CD4-positive, alpha-beta T cell treated with Interleukin-15 for 1 hour (primary cell): ENCODE measurements around the gene COG6.

Experiments used
- DNase-seq: peaks from one replicate; pipeline ENCODE4 v3.0.0-alpha.2; 2020

COG6 gene

DNA sequence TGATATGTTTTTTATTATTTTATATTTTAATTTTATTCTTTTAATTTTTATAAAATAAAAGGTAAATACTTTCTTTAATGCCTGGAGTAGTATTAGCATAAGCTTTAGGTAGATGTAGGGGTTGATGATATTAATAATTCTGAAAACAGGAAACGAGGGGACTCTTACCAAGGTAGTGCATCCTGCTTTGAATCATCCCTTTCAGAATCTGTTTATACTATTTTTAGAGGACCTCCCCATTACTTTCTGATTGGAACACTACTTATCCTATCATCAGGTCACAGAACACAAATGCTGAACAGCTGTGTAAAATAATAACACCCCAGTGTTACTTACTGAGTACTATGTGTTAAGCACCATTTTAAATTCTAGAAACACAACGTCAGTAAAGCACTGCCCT, 27.3 kb downstream of the COG6 start:
- DNase-seq: no peak

DNA sequence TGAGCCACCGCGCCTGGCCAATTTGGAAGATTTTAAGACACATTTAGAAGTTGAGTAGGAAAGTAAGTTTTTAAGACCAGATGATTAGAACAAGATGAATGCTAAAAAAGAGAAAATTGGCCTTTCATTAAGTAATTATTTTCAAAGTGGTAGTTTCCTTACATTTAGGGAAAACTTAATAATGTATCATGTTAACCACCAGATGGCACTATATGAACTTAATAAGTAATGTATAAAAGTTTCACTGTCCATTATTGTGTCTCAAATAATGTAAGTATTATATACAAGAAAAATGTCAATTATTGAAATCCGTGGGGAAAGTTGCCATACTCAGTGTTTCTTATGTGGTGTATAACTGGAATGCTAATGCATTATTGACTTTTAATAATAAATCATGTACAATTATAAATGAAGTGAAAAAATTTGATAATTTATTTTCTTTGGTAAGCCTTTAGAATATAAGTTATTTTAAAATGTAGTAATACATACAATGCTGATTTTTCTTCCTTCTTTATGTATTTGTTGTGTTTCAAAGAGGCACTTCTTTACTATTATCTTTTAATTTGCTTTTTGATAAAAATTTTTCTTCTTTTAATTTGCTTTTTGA, 29.2 kb downstream of the COG6 start:
- DNase-seq: no peak

DNA sequence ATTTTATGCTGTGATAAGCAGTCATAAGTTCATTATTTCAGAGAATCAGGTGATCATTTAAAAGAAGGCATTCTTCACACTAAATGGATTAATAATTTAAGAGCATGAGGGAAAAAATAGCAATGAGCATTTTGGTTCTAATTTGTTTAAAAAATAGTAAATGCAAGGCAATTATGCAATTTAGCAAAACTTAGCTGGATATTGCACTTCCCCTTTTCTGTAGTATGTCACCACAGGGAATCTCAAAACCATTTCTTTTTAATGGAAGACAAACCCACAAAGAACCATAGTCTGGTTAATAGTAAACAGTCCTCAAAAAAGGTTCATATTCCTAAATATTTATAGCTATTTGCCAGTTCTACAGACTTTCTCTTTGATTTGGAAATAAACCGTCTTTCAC, 30.2 kb downstream of the COG6 start:
- no peak for DNase-seq

DNA sequence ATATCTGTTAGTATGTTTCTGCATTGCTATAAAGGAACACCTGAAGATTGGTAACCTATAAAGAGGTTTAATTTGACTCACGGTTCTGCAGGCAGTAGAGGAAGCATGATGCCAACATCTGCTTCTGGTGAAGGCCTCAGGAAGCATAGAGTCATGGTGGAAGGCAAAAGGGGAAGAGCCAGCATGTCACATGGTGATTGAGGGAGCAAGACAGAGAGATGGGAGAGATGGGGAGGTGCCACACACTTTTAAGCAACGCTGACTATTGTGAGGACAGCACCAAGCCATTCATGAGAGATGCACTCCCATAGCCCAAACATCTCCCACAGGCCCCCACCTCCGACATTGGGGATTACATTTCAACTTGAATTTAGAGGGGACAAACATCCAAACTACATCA, 32.8 kb downstream of the COG6 start:
- DNase-seq: peak; percentile 14

DNA sequence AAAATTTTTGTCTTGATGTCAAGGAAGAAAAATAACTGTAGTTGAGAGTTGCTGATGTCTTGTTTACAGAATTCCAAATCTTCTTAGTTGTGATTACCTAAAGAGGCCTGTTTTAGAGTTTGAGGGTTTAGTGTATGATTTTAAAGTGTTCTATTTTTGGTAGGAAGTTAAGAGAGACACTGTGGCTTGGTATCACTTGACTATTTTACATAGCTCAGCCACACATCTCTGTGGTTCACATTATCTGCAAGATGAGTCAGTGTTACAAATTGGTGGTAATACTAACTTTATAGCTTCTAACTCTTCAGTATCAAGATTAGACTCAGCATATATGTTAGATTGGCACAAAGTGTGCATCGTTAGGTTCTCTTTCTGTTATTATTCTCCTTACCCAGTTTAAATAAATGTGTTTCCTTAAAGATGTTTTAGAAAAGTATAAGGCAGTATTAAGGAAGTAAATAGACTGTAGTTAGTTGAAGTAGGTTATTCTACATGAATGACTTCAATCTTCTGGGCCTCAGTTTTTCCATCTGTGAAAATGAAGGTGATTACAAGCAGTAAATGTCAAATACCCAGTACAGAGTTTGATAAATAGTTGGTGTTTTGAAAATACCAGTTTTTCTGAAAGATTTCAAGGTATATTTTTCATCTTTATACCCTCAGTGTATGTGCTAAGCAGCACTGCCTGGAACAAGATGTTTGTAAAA, 33.4 kb downstream of the COG6 start:
- no peak for DNase-seq

DNA sequence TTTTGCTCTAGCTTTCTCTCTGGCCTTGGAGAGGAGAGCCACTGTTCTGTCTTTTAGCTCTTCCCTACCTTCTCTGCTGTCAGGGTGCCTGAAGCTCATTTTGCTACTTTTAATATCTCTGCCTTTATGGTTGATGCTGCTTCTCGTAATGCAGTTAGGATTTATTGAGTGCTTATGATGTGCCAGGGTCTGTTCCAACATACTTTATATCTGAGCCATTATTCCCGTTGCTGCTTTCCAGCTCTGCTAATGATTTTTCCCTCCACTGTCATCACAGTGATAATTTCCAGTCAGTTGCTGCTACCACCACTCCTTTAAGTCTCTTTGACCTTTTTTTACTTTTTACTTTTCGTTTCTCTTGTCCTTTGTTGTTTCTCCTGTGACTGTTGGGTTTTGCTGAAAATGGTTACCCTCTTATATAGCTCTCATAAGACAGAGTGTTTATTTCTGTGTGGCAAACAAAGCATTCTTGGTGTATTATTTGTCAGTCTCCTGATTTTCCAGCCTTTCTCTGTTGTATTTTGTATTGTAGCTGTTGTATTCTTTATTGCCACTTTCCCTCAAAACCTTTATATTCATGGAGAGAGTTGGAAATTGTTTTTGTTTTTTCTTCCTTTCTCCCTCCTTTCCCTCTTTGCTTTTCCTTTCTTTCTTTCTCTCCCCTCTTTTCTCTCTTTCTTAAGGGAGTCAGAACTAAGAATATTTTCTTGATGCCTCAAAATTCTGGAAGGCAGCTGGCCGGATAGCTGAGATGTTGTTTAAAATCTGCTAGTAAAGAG, 37.4 kb downstream of the COG6 start:
- DNase-seq: no peak

DNA sequence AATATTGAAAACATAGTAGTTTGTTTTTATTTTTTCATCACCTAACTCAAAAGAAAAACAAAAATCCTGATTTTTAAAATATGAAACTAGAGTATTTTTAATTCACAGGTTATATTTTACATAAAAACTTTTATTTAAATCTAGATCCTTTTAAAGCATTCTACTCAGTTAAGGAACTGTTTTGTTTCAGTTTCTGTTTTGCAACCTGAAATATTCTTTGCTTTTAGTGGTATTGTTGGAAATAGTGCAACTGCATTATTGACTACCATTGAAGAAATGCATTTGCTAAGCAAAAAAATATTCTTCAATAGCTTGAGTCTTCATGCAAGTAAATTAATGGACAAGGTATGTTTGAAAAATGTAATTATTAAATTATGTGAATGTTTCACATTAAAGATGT, 43.8 kb downstream of the COG6 start:
- no peak for DNase-seq

DNA sequence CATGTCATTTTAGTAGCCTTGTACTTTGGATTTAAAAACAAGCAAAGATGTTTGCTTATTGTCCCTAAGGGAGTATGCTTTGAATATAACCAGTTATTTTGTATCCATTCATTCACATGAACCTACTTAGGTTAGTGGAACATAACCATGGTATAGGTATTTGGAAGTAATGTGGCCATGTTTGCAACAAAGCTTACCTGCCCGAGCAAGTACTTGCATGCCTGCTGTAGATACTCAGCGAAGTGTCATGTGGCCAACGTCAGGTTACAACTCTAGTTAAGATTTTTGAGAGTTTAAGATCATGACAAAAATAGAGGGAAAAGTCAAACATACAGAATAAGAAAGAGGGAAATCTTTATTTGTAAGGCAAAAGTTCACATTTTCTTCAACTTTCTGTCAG, 57.2 kb downstream of the COG6 start:
- DNase-seq: no peak

DNA sequence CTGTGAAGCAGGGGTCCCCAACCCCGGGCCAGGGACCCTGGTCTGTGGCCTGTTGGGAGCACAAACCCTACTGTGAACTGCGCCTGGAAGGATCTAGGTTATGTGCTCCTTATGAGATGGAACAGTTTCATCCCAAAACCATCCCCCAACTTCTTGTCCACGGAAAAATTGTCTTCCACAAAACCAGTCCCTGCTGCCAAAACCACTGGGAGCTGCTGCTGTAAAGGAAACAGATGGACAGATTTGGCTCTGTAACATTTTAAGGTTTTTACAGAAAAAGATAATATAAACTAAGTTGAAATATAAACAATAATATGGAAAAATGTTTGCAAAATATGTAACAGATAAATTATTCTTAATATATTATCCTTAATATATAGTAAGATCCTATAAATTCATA, 73.7 kb downstream of the COG6 start:
- no peak for DNase-seq

DNA sequence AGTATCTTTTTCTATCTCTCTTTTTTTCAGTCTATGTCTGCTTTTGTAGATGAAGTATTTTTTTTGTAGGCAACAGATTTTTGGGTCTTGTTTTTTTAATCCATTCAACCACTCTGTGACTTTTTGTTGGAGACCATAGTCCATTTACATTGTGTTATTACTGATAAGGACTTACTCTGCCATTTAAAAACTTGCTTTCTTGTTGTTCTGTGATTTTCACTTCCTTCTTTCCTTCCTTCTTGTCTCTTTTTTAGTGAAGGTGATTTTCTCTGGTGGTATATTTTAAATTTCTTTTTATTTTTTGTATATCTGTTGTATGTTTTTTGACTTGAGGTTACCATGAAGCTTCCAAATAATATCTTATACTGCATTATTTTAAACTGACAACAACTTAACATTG, 79.5 kb downstream of the COG6 start:
- no peak for DNase-seq

DNA sequence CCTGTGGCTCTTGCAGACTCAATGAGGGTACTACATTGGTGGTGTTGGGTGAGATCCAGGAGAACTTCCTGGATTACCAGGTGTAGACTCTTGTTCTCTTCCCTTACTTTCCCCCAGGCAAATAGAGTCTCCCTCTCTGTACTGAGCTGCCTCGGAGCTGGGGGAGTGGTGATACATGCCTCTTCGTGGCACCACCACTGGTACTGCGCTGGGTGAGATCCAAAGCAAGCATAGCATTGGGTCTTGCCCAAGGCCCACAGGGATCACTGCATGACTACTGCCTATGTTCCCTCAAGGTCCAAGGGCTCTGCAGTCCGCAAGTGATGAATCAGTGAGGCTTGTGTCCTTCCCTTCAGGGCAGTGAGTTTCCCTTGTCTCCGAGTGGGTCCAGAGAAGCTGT, 81.6 kb downstream of the COG6 start:
- DNase-seq: no peak

DNA sequence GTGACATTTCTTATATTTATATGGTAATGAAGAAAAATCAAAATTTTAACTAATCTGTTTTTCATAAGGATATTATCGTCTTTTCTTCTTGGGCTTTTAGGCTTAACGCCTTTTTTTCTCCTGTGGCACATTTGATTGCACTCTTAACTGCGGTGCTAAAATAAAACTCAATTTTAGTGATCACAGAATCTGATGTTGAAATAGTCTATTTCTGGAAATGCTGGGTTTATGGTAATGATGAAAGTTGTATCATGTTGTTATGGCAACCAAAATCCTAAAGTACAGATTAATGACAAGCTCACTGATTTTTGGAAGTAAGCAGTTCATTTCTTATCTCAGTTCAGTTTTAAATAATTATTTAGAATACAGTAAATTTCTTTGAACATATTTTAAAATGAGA, 85.3 kb downstream of the COG6 start:
- no peak for DNase-seq

DNA sequence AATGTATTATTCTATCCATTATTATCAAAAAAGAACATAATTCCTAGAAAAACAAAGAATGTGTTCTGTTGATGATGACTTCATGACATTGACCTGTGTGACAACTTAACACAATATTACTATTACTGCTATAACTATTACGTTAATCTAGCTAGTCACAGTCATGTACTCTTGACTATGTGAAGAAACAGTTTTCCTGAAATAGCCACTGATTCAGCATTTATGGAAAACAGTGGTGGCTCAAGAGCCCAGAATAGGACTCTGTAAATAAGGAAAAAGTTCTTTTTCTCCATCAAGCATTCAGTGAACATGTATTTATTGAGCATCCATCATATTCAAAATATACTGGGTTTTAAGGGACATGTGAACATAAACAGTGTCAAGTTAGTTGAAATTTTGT, 93.5 kb downstream of the COG6 start:
- no peak for DNase-seq

DNA sequence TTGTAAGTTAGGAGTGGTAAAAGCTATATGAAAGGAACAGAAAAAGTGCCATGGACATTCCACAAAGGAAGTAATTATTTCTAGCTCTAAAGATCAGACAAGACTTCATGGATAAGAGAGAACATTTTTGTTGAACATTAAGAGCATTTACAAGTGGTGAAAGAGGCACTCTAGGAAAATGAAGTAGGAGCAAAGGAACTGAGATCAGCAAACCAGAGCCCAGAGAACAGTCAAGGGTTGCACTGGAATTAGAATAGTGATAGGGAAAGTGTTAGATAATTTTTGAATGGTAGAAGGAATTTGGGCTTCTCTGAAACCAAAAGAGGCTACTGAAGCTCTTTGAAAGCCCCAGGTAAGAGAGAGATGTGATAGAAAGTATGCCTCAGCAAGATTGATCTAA, 94.1 kb downstream of the COG6 start:
- DNase-seq: no peak

DNA sequence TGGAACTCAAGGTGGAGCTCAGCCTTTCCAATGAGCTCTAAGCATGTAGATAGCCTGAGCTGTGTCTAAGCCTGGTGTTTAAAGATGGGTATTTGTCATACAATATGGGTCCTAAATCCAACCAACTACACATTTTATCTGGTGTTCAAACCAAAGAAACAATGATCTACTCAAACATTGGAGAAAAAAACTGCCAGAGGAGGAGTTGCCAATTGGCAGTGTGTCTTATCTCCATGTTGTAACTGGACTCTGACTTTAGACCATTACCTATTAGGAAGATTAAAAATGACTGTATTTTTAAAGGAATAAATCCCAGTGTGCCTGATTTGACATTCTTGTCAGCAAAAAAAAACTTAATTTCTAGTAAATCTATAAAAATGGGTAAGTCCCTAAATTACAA, 96.3 kb downstream of the COG6 start:
- no peak for DNase-seq

DNA sequence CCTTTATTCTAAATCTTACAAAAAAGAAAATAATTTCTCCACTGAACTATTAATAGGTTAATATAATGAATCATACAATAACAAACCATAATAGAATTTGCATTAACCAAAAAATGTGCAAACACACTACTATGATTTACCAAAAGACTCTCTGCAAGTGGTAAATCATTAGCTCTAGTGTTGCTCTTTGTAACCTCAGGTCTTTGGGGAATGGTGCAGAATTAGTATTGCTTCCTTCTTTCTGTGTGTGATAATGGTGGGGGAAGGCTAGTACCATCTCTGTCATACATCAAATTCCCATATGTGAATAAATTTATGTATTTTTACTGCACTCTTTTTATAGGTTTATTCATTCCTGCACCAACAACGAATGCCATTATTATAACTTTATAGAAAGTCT, 105.1 kb downstream of the COG6 start:
- no peak for DNase-seq

DNA sequence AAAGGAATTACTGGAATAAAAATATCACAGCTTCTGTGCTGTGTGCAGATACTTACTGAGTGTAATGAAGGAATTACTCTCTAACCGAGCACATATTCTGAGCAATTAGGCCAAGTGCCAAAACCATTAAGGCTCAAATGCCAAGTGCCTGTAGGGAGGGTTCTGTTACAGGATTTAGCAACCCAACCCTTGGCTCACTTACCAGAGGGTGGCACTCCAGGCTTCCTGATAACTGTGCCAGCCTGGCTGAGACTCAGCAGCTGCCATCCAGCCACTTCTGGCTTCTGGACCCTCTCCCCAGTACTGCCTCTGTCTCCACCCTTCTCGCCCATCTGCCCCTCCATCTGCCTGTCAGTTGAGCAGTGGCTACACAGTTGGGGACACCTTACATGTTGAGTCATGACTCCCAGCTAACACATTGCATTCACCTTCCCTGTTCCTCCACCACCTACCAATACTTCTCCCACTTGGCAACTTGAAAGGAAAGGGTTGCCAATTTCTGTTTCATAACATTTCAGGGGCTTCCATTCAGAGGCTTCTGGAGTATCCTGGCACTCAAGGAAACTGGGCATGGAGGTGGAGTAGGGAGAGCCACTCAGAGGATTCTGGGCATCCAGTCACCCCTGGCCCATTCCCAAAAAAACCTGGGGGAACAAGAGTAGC, 110.5 kb downstream of the COG6 start:
- DNase-seq: no peak

DNA sequence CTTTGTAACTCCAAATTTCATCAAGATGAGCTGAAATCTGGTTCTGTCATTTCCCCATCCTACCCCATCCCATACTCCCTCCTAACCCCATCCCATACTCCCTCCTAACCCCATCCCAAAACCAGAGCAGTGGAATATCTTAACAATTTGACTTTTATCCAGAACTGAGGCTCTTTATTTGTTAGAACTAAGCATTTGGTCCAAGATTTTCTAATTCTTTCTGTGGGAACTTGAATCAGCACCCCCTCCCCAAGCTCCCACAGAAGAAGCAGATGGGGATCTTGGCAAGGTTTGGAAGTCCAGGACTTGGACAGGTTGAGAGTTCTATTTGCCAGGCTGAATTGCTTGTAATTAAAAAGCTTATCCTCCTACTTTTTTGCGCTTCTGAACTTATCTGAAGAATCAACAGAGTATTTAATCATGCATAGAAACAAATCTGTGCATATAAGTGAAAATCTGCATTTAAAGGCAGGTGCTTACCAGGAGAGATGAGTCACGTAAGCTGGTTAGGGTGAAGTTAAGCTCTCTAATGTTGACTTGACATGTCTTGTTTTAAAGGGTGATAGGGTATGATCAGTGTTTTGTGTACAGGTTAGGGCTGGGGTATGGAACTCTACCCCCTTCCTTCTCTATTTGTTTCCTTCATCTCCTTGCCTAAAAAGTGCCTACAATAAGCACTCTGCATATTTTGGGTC, 111.1 kb downstream of the COG6 start:
- no peak for DNase-seq

DNA sequence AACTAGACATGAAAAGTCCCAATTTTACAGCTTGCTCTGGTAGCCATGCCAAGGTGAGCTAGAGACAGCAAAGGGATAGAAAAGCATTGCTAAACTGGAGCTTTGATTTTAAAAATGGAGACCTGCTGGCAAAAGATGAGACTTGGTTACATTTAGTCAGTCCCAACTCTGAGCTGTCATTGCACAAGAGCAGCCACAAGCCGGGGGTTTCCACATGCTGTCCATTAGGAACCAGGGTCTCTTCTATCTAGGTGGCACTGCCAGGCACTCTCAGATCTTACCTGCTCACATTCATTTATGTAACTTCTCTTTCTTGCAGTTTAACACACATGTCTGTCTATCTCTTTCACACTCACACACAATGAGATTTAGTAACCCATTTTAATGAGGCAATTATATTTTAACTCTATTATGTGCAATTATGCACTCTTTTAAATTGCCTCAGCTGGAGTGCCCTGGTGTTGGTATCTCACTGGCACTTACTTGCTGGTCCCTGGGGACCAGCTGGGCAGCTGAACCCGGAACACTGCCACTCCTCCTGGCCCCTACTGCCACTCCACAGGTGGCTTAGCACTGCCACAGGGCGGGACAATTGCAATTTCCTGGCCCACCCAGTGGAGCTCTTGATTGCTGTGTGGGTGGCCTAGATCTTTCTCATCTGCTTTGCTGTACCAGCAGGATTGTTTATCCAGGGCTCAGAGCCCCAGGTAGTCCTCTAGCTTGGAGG, 112.5 kb downstream of the COG6 start:
- DNase-seq: no peak

DNA sequence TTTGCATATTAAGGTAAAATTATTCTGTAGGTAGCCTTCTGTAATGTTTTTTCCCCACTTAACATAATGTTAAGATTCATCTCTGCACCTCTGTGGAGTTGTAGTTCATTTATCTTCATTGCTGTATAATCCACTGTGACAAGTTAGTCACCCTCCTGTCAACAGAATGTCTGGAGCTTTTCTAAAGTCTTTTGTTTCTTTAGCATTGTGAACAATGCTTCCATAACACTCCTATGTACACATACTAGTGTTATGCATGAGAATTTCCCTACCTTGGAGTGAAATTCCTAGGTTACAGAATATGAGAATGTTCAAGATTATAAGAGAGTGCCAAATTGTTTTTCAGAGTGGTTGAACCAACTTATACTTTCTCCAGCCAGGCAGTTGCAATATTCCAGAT, 113.5 kb downstream of the COG6 start:
- no peak for DNase-seq

DNA sequence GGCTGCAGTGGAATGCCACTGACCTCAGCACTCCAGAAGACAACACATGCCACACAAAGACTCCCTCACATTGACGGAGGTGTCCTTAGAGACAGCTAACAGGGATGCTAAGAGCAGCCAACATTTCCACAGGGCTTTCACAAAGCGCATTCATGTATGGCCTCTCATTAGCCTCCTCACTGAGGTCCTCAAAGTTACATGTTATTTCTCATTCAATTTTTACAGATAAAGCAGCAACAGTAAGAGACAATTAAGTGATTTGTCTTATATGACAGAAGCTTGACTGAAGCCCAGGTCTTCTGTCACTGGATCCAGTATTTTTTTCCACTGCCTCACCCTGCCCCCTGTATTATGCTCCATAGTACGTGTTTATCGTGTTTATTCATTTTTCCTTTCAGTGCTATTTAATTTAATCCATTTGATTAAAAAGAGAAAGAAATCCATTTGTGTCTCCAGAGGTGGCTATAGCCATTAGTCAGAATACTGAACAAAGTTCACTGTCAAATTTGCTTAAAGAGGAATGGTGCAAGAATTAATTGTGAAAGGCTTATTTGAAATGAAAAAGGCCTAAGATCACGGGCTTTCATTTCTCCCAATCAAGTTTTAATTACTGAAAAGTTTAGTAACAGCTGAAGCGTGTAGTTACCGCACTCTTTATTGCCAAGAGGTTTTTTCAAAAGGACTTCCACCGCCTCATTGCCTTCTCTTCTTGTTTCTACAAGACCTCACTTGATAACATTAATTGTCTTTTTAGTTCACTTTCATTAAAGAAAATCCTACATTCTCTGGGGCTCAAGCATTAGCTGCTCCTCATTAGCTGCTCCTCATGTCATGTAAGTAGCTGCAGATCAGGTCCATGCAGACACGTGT, 115.0 kb downstream of the COG6 start:
- DNase-seq: no peak

DNA sequence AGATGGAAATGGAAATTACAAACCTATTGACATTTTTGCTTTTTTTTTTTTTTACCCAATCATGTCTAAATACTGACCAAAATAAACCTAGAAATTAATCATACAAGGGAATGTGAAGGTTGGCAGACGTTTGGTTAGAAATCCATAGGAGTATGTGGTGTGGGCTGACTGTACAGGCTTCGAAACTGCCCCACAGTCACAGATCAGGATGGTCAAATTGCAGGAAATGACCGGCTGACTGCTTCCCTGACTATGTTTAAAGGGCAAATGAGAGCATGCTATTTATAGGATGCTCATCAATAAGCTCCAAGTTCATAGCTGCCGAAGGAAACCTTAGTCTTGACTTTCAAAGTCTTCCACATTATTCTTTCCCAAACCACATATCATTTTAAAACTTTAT, 118.4 kb downstream of the COG6 start:
- DNase-seq: no peak
